PC-9 (cell line): ENCODE results near the gene SMC3.

ENCODE experiments used
- CTCF ChIP-seq: fragments of 200-600 bp; sonication (generic); conservative IDR thresholded peaks from 2 replicates; pipeline ENCODE4 v1.6.1; 2017; ENCODE audit warnings: mixed run types, antibody characterized with exemption, mild to moderate bottlenecking, moderate library complexity
- EZH2 ChIP-seq: fragments of 200-600 bp; sonication (generic); IDR thresholded peaks from 2 replicates; pipeline ENCODE4 v1.8.0; 2017; ENCODE audit warnings: antibody characterized with exemption, low read depth

GRCh38 chr10:110531687-110532086 lies 35.8 kb upstream of the SMC3 start:
- no peak for TF ChIP-seq CTCF
- TF ChIP-seq EZH2: no peak
